Measurements from ENCODE around the gene OBSL1.

OBSL1 gene

DNA sequence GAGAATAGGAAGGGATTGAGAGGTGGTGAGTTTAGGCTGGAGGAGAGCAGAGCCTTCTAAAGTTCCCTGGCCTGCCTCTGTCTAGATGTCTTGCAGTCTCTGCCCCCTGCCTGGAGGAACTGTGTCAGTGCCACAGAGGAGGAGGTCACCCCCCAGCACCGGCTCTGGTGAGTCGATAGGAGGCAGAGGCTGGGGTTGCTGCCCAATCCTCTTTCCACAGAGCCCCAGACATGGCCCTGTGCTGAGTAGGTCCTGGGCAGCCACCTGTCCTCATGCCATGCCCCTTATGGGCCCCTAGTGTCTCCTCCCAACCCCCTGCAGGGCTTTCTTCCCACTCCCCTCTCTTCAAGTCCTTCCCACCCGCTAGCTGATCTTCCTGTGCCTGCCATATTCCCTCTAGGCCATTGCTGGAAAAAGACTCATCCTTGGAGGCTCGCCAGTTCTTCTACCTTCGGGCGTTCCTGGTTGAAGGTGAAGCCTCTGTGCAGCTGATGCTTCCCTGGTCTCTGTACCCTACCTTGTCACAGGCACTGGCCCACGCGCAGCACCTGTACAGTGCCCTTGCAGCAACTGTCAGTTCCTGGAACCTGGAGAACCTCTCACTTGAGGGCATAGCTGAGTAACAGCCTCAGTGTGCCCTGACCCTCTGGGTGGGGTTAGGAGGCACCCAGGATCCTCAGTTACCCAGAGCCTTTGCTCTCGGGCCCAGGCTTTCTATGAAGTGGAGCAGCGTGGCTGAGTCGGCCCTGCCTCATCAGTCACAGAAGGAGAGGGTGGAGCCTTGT lies 42.9 kb upstream of the OBSL1 start:
- no peak overlapping the region for H3K4me3 ChIP-seq (ENCODE audit: low read depth, low read length)
- TF ChIP-seq, protein P1, sequence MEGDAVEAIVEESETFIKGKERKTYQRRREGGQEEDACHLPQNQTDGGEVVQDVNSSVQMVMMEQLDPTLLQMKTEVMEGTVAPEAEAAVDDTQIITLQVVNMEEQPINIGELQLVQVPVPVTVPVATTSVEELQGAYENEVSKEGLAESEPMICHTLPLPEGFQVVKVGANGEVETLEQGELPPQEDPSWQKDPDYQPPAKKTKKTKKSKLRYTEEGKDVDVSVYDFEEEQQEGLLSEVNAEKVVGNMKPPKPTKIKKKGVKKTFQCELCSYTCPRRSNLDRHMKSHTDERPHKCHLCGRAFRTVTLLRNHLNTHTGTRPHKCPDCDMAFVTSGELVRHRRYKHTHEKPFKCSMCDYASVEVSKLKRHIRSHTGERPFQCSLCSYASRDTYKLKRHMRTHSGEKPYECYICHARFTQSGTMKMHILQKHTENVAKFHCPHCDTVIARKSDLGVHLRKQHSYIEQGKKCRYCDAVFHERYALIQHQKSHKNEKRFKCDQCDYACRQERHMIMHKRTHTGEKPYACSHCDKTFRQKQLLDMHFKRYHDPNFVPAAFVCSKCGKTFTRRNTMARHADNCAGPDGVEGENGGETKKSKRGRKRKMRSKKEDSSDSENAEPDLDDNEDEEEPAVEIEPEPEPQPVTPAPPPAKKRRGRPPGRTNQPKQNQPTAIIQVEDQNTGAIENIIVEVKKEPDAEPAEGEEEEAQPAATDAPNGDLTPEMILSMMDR (IDR thresholded peaks at IDR 0.05; ENCODE audit: borderline replicate concordance, insufficient read depth, low read depth, low read length), result no peak

- no peak overlapping the region for H3K4me3 ChIP-seq (ENCODE audit: low read depth, low read length)
Measured at GRCh38 chr2:219613461-219614070, 42.2 kb upstream of the OBSL1 start.

DNA sequence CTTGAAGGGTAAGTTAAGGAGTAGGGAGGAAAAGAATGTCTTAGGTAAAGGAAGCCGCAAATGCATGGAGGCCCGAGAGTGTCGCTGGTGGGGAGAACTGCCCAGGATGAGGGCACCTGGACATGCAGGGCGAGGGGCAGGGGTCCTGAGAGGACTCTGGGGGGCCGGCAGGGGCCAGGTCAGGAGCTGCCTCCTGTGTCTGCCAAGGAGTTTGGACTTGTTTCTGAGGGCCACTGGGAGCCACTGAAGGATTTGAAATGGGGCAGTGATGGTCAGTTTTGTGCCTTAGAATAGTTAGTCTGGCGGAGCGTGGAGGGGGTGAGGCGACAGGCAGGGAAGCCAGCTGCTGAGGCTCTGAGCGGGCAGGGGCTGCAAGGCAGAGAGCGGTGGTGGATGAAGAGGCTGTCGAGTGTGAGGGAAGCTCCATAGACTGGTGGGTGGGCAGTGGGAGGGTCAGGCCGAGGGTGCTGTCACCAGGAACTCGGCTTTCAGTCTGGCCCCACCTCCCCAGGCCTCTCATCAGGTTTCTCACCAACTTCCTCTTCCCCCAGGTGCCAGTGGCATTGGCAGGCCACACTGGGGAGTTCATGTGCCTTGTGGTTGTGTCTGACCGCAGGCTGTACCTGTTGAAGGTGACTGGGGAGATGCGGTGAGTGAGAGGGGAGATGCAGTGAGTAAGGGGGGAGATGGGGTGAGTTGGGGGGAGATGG lies 41.4 kb upstream of the OBSL1 start:
- no peak overlapping the region for H3K4me3 ChIP-seq (ENCODE audit: low read depth, low read length)
- TF ChIP-seq, protein P1 (IDR thresholded peaks at IDR 0.05; ENCODE audit: borderline replicate concordance, insufficient read depth, low read depth, low read length), result no peak

More at GRCh38 chr2:219613461-219614070, 42.2 kb upstream of the OBSL1 start:
- TF ChIP-seq, protein P1 (IDR thresholded peaks at IDR 0.05; ENCODE audit: borderline replicate concordance, insufficient read depth, low read depth, low read length), result no peak

DNA sequence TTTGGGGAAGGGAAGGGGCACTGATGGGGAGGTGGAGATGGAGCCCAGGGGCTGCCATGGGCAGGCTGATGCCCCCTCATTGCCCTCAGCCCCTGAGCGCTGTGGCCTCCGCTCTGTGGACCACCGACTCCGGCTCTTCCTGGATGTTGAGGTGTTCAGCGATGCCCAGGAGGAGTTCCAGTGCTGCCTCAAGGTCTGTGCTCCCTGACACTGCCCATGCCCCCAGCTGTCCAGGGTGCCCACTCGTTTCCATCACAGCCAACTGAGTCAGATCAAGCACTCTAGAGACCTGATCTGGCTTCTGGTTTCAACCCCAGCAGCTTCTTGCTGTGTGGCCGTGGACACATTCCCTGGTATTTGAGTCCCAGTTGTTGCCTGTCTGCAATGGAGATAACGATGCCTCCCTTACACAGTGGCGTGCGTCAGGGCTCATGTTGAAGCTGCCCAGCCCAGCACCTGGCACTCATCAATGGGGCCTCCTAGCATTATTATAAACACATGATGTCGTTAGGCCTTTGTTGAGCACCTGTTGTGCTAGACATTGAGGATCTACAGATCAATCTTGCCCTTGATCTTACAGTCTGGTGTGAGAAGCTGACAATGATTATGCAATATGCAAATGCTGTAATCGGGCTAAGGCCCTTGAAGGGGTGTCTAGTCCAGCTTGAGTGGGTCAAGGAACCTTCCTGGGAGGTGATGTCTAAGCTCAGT lies 40.7 kb upstream of the OBSL1 start:
- TF ChIP-seq, protein P1 (IDR thresholded peaks at IDR 0.05; ENCODE audit: borderline replicate concordance, insufficient read depth, low read depth, low read length), result no peak
- no peak overlapping the region for H3K4me3 ChIP-seq (ENCODE audit: low read depth, low read length)

DNA sequence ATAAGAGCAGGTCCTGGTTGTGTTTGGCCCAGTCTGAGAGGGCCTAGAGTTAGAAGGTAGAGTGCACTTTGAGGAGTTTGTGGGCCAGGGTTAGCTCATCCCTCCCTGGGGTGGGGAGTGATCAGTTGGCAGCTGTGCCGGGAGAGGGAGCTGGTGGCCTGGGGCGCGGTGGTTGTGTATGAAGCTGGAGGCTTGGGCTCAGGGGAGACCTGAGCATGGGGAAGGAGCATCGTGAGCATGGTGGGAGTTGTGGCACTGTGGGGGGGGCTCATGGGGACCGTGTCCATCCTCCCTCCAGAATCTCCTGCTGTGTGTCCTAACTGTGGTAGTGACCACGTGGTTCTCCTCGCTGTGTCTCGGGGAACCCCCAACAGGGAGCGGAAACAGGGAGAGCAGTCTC lies 40.0 kb upstream of the OBSL1 start:
- TF ChIP-seq, protein P1 (IDR thresholded peaks at IDR 0.05; ENCODE audit: borderline replicate concordance, insufficient read depth, low read depth, low read length), result no peak
- no peak overlapping the region for H3K4me3 ChIP-seq (ENCODE audit: low read depth, low read length)

DNA sequence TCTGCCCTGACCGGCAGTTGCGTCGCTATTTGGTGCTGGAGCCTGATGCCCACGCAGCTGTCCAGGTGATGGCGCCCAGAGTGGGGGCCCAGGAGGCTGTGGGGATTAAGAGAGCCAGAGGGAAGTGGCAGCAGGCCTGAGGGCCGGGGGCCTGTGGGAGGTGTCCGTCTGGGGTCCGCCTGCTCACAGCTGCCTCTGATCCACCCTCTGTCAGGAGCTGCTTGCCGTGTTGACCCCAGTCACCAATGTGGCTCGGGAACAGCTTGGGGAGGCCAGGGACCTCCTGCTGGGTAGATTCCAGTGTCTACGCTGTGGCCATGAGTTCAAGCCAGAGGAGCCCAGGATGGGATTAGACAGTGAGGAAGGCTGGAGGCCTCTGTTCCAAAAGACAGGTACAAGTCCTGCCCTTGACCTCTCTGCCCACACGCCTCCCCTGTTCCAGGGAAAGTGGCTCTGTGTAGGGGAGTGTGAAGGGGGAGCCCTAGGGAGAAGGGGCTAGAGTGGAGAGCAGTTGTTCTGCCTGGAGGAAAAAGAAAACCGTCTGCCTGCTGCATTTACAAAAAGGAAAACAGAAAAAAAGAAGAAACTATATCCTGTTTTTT lies 37.9 kb upstream of the OBSL1 start:
- TF ChIP-seq, protein P1 (IDR thresholded peaks at IDR 0.05; ENCODE audit: borderline replicate concordance, insufficient read depth, low read depth, low read length), result no peak
- no peak overlapping the region for H3K4me3 ChIP-seq (ENCODE audit: low read depth, low read length)
